VCaP (cell line): Measurements from ENCODE around the gene FAM163B.

Experiments
- H3K27ac ChIP-seq: fragments of 450-650 bp; 2 replicates; pipeline ENCODE4 v1.5.1; 2017
- CTCF ChIP-seq: fragments of 450-650 bp; conservative IDR thresholded peaks from 2 replicates; pipeline ENCODE4 v1.5.1; 2017; ENCODE audit warnings: mild to moderate bottlenecking, moderate library complexity

Gene FAM163B

GRCh38 chr9:133556354-133556753, 52.8 kb downstream of the FAM163B start:
- TF ChIP-seq CTCF, result no peak
- H3K27ac ChIP-seq, result no peak overlapping the region

GRCh38 chr9:133554729-133555128, 54.5 kb downstream of the FAM163B start:
- no peak for TF ChIP-seq CTCF
- no peak overlapping the region for H3K27ac ChIP-seq

- no peak overlapping the region for H3K27ac ChIP-seq
- no peak for TF ChIP-seq CTCF
Observed at GRCh38 chr9:133553973-133554713, 55.0 kb downstream of the FAM163B start.

GRCh38 chr9:133553123-133553522, 56.1 kb downstream of the FAM163B start:
- no peak overlapping the region for H3K27ac ChIP-seq
- TF ChIP-seq CTCF, result no peak

- TF ChIP-seq CTCF, result no peak
- no peak overlapping the region for H3K27ac ChIP-seq
Observed at GRCh38 chr9:133552236-133552635, 57.0 kb downstream of the FAM163B start.

- TF ChIP-seq CTCF, result no peak
- no peak overlapping the region for H3K27ac ChIP-seq
Observed at GRCh38 chr9:133551446-133551845, 57.7 kb downstream of the FAM163B start.

GRCh38 chr9:133547116-133547515, 62.1 kb downstream of the FAM163B start:
- TF ChIP-seq CTCF, result no peak
- H3K27ac ChIP-seq, result no peak overlapping the region
